Loucy (cell line): ENCODE data around the gene KDM4C.
"Not testable (repeated sequence)": the region's sequence is repeated elsewhere in the genome, so short reads cannot be mapped to it uniquely, and the experiment has no call there.

ENCODE experiments used
- CTCF ChIP-seq: fragments of 200-600 bp; sonication (generic); conservative IDR thresholded peaks from 2 replicates; pipeline ENCODE4 v1.5.1; 2014; ENCODE audit warnings: mild to moderate bottlenecking, antibody characterized with exemption, low read length
- EZH2phosphoT487 ChIP-seq: fragments of 200-600 bp; IDR thresholded peaks from 2 replicates; pipeline ENCODE4 v1.6.1; 2018; ENCODE audit warnings: antibody characterized with exemption, mild to moderate bottlenecking, moderate library complexity, borderline replicate concordance

DNA sequence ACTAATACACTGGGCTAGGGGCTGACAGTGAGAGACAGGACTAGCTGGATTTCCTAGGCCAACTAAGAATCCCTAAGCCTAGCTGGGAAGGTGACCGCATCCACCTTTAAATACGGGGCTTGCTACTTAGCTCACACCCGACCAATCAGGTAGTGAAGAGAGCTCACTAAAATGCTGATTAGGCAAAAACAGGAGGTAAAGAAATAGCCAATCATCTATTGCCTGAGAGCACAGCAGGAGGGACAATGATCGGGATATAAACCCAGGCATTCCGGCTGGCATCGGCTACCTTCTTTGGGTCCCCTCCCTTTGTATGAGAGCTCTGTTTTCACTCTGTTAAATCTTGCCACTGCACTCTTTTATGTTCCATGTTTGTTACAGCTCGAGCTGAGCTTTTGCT is 425.4 kb downstream of the KDM4C start:
- TF ChIP-seq CTCF, EZH2phosphoT487: not testable (repeated sequence)
